Fibroblast of the conjunctiva (primary cell): ENCODE results near the gene DUSP1.
"Not testable (repeated sequence)": the region's sequence is repeated elsewhere in the genome, so short reads cannot be mapped to it uniquely, and the experiment has no call there.

Experiments used
- DNase-seq: peaks from one replicate; pipeline ENCODE4 v3.0.0-alpha.2; 2010; ENCODE audit warnings: low read depth

Gene DUSP1

DNA sequence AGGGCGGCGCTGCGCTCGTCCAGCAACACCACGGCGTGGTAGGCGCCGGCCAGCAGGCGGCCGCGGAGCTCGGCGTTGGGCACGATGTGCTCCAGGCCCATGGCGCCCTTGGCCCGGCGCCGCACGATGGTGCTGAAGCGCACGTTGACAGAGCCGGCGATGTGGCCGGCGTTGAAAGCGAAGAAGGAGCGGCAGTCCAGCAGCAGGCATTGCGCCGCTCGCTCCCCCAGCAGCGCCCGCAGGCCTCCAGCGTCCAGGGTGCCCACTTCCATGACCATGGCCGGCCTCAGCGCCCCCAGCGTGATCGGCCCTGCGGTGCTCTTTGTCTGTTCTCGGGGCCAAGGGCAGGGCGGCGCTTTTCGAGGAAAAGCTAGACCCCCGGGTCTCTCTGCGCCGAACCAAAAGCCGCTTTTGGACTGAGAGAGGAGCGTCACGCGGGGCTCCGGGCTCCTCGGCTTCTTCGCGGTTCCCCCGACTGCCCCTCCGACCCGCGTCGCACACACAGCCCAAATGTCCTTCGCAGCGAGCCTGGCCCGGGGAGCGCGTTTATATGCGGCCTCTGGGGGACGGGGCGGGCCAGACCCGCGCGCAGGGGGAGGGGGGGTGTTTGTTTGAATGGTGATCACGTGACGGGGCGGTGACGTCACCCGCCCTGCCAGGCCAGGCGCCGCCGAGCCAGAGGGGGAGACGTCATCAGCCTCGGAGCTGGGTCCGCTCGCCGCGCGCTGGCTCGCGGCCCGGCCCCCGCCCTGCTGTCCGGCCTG lies at the start of gene DUSP1:
Gene DUSP1 (minus strand): TSS at position 521 of the 764 bp plus-strand sequence. CDS start 243 bp downstream, at position 278.
- peak; percentile 98 for DNase-seq

- no peak for DNase-seq
Observed at GRCh38 chr5:172820046-172820767, 49.2 kb upstream of the DUSP1 start.

DNA sequence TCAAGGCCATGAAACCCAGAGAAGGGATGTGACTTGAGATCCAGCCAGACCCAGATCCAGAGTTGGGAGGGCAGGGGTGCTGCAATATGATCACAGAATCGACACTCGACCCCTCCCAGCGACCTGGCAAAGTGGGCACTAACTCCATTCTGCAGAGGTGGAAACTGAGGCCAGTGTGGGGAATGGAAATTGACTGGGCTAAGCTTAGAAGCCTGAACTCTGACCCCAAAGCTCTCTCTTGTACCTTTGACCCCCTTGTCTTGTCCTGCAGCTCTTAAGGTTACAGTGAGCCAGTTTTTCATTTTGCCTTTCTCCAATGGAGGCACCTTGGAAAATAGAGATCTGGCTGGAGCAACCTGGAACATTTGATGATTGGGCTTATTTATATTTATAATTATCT lies 48.6 kb upstream of the DUSP1 start:
- DNase-seq = no peak

GRCh38 chr5:172818081-172818480 lies 47.1 kb upstream of the DUSP1 start:
- DNase-seq = no peak

- DNase-seq = no peak
Observed at GRCh38 chr5:172817664-172818063, 46.7 kb upstream of the DUSP1 start.

- peak; percentile 50 for DNase-seq
Observed at GRCh38 chr5:172816925-172817562, 46.0 kb upstream of the DUSP1 start.

DNA sequence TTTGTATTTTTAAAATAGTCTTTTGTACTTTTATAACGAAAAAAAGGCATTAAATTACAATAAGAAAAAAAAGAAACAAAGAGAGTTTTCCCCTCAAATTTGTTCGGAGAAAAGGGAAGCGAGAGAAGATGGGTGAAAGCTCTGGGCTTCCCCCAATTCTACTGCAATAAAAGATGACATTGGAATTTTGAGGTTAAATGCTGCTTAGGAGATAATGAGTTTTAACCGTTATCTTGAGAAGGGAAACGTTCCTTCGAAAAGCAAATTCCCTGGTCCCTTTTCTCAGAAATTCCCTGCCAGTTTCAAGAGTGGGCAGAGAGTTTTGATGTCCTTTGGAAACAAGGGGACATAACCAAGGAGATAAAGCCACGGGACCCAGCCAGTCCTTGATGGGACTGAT lies 44.6 kb upstream of the DUSP1 start:
- DNase-seq = no peak

- DNase-seq = not testable (repeated sequence)
Observed at GRCh38 chr5:172810996-172811395, 40.0 kb upstream of the DUSP1 start.

DNA sequence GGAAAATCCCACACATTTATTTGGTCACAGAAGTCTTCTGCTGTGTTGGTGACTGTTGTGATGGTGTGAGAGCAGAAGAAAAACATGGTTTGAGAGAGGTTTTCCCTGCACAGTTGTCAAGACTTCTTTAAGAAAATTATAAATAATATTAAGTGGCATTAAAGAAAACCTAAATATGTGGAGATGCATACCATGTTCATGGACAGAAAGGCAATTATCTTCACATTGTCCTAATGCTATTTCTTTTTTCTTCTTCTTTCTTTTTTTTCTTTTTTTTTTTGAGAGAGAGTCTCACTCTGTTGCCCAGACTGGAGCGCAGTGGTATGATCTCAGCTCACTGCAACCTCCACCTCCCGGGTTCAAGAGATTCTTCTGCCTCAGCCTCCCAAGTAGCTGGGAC lies 38.8 kb upstream of the DUSP1 start:
- no peak for DNase-seq

GRCh38 chr5:172807766-172808311 lies 36.8 kb upstream of the DUSP1 start:
- no peak for DNase-seq

GRCh38 chr5:172806897-172807672 lies 36.1 kb upstream of the DUSP1 start:
- peak; percentile 87 for DNase-seq

DNA sequence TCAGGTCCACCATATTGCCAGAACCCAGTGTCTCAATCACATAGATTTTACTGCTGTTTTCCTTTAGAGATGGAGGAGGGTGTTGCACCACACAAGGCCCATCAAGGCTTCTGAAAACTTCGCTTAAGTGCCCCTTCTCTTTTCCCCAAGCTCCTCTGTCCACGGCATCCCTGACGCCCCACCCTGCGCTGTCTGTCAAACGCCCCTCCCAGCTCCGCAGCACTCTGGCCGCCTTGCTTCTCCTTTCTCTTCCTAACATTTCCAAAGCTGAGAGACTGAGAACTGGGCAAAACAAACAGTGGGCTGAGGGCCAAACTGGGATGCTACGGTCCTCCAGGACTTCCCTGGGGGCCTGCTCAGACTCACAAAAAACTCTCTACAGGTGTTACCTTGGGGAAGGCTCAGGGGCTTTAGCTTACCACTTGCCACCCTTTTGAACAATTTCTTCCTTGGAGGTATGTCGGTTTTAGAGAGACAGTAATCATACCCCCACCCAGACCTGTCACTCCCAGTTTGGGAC lies 34.8 kb upstream of the DUSP1 start:
- no peak for DNase-seq

DNA sequence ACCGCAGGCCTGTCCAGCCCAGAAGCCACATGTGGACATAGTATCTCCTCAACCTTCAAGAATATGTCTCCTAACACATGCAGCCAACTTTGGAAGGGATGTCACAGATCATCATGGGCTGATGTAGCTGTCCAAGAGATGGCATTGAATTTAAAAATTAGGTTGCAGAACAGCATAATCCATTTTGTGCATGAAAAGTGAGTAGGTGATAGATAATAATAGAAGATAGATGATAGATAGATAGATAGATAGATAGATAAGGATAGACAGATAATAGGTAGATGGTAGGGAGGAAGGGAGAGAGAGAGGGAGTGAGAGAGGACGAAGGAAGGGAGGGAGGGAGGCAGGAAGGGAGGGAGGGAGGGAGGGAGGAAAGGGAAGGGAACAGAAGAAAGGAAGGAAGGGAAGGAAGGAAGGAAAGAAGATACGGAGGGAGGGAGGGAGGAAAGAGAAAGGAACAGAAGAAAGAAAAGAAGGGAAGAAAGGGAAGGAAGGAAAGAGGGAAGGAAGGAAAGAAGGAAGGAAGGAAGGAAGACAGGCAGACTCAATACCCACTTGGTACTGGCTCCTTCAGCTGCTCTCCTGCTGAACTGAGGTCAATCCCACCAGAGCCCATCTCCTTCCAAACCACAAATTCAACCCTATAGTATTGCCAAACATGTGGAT lies 34.2 kb upstream of the DUSP1 start:
- no peak for DNase-seq

DNA sequence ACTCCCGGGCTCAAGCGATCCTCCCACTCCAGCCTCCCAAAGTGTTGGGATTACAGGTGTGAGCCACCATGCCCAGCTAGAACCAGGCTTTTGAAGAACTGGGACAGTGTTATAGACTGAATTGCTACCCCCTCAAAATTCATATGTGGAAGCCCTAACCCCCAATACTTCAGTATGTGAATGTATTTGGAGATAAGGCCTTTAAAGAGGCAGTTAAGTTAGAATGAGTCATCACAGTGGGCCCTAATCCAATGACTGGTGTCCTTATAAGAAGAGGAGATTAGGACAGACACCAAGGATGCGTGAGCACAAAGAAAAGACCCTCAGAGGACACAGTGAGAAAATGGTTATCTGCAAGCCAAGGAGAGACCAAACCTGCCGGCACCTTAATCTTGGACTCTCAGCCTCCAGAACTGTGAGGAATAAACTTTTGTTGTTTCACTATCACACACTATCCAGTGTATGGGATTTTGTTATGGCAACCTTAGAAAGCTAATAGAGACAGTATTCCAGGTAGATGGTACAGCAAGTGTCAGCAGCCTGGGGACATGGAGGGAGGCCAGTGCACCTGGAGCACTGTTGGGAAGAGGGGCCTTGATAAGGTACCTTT lies 31.7 kb upstream of the DUSP1 start:
- DNase-seq = peak; percentile 27

DNA sequence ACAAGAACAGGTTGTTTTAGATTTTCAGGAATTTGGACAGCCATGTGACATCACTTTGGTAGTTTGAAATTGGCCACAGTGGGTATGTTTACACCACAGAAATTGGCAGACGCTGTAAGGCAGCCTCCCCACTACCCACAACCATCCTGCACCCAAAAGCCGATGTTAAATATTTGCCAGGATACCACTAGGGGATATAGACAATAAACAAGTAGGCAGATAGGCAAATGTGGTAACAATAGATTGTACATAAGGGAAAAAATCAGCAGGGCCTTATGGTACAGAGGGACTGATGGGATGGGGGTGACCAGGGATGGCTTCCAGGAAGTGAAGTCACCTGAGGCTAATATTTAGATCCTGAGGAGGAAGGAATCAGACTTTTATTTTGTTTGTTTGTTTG lies 31.1 kb upstream of the DUSP1 start:
- DNase-seq = no peak

GRCh38 chr5:172801179-172801671 lies 30.2 kb upstream of the DUSP1 start:
- peak; percentile 71 for DNase-seq

- no peak for DNase-seq
Observed at GRCh38 chr5:172800088-172800551, 29.1 kb upstream of the DUSP1 start.

GRCh38 chr5:172799416-172799815 lies 28.4 kb upstream of the DUSP1 start:
- DNase-seq = no peak

DNA sequence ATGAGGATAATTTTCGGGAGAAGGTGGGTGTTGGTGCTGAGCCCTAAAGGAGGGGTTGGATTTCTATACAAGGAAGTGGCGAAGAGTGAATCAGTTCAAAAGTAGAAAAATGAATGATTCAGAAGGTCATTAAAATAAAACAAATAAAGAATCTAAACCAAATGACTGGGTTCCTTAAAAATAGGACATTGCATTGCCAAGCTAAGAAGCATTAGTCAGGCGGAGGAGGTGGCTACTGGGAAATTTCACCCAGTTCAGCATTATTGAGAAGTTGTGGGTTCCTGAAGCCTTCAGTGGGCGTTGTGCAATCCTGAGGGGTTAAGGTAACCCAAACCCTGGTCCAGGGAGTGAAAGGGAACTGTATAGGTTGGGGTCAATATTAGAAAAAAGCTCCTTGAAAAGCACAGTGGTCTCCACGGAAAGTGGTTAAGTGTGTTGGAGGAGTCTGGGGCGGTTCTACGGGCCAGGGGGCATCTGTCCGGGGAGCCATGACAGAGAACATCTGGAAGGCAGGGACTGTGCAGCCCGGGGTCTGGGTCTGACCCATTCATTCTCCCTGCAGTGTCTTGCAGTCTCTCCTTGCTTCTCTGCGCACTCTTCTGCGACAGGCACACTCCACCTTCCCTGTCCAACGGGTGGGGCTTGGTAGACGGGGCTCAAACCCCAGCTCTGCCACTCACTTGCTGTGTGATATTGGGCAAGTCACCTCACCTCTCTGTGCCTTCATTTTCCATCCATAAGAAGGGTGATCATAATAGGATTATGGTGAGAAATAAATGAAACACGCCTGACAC lies 27.6 kb upstream of the DUSP1 start:
- peak; percentile 80 for DNase-seq
